ENCODE data around the gene HDAC5. TPM values are rescaled to one million over a fixed set of nuclear protein-coding genes. Genes with fewer than 3 reads are reported as not detected.

The HDAC5 gene
- total RNA-seq, 4 donors from 2014 or later, result 42.4 to 71.0 (median 48.4) TPM

DNA sequence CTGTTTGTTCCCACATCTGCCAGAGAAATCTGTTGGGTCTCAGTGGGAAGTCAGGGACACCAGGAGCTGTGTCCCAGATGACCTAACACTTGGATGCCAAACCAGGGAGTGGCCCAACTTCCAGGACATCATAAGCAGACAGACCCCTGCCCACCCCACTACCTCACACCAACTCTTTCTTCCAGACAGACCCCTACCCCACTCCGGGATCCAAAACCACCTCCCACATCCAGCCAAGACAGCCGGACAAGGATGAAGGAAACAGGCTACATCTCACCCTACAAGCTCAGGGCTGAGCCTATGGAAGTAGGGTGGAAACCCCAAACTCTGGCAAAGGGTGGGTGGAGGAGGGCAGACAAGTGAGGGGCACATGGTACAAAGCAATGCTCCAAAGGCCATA is 3.6 kb downstream of the HDAC5 start:
- peaks cover 0 to 43% (median 8%) of the 10 kb centered on the region in 4 donors for H3K4me1 ChIP-seq
- H3K27ac ChIP-seq, result no peak overlapping the region
- H3K27me3 ChIP-seq, result no peaks in the 10 kb centered on the region
- H3K36me3 ChIP-seq, result peaks cover 0 to 16% (median 0%) of the 10 kb centered on the region in 3 donors
- H3K4me3 ChIP-seq, result no peak overlapping the region
- DNase-seq, result no peak
- TF ChIP-seq POLR2A (IDR thresholded peaks at IDR 0.05), result no peak
- no peaks in the 10 kb centered on the region for H3K9me3 ChIP-seq

DNA sequence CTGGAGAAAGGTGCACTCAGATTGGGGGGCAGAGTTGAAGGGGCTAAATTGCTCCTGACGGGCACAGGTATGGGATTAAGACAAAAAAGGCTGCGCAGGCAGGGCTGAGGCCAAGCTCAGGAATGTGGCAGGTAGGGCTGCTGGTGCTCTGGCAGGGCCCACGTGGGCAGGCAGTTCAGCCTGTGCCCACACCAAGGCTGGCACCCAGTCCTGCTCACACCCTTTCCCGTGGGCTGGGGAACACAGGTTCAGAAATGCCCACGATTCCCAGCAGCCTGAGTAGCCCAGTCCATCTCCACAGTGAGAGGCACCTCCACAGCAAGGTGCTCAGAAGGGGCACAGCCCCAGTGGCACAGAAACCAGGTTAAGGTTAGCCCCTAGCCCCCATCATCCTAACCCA is 4.4 kb downstream of the HDAC5 start:
- peaks cover 0 to 20% (median 0%) of the 10 kb centered on the region in 3 donors for H3K36me3 ChIP-seq
- no peak for DNase-seq
- H3K4me3 ChIP-seq, result no peak overlapping the region
- H3K9me3 ChIP-seq, result no peaks in the 10 kb centered on the region
- TF ChIP-seq POLR2A (IDR thresholded peaks at IDR 0.05), result no peak
- peaks cover 0 to 36% (median 6%) of the 10 kb centered on the region in 4 donors for H3K4me1 ChIP-seq
- no peak overlapping the region for H3K27ac ChIP-seq
- H3K27me3 ChIP-seq, result no peaks in the 10 kb centered on the region

DNA sequence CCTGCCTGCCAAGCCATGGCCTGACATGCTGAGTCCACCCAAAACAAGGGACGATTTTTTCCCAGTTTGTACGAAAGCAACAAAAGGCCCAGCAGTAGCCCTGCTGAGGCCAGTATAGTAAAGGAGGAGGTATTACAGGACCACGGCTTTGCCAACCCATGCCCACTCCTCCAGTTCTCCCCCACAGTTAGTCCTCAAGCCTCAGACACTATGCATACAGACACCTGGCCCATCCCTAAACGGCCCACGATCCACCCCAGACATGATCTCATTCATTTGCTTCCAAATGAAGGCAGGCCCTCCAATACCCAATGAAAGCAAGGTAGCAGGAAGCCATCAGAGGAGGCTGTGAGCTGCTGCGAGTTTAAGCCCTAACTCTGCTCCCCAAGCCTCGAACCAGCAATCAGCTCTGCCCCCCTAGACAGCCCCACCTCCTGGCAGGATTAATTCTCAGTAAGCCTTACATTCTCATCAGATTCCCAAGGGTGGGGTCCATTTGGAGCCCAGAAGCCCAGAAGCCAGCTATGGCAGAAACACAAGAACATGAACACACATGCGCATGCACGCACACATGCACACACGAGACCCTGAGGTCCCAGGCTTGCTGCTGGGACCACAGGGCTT is 4.9 kb downstream of the HDAC5 start:
- H3K4me1 ChIP-seq, result peaks cover 0 to 35% (median 4%) of the 10 kb centered on the region in 4 donors
- no peaks in the 10 kb centered on the region for H3K27me3 ChIP-seq
- no peak overlapping the region for H3K4me3 ChIP-seq
- no peak overlapping the region for H3K27ac ChIP-seq
- H3K36me3 ChIP-seq, result peaks cover 0 to 22% (median 0%) of the 10 kb centered on the region in 3 donors
- H3K9me3 ChIP-seq, result no peaks in the 10 kb centered on the region
- no peak for TF ChIP-seq POLR2A (IDR thresholded peaks at IDR 0.05)
- TF ChIP-seq, protein P1, sequence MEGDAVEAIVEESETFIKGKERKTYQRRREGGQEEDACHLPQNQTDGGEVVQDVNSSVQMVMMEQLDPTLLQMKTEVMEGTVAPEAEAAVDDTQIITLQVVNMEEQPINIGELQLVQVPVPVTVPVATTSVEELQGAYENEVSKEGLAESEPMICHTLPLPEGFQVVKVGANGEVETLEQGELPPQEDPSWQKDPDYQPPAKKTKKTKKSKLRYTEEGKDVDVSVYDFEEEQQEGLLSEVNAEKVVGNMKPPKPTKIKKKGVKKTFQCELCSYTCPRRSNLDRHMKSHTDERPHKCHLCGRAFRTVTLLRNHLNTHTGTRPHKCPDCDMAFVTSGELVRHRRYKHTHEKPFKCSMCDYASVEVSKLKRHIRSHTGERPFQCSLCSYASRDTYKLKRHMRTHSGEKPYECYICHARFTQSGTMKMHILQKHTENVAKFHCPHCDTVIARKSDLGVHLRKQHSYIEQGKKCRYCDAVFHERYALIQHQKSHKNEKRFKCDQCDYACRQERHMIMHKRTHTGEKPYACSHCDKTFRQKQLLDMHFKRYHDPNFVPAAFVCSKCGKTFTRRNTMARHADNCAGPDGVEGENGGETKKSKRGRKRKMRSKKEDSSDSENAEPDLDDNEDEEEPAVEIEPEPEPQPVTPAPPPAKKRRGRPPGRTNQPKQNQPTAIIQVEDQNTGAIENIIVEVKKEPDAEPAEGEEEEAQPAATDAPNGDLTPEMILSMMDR (IDR thresholded peaks at IDR 0.05), result no peak
- no peak for DNase-seq

DNA sequence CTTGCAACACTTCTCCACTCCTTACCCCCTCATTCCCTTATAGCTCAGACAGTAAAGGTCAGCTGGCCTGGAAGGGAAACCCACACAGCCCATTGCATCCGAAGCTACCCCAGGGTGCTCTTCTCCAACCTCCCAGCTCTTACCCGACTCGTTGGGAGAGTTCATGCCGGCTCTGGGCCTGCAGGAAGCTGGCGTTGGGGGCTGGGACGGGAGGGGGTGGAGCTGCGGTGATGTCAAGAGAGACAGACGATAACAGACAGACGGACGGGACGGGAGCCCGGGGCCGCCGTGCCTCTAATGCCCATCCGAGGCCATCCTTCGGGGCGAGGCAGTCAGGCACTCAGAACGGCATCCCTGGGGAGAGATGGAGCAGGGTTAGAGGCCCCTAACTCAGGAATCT is 6.1 kb downstream of the HDAC5 start:
- Histone ChIP-seq H3K27ac (no peak overlapping the region), H3K4me1 (peaks cover 0 to 40% (median 5%) of the 10 kb centered on the region in 4 donors), H3K9me3 (no peaks in the 10 kb centered on the region), H3K36me3 (peaks cover 0 to 25% (median 0%) of the 10 kb centered on the region in 3 donors), H3K4me3 (no peak overlapping the region), H3K27me3 (no peaks in the 10 kb centered on the region)
- TF ChIP-seq, protein P1 (IDR thresholded peaks at IDR 0.05), result no peak
- no peak for TF ChIP-seq POLR2A (IDR thresholded peaks at IDR 0.05)
- DNase-seq, result no peak

DNA sequence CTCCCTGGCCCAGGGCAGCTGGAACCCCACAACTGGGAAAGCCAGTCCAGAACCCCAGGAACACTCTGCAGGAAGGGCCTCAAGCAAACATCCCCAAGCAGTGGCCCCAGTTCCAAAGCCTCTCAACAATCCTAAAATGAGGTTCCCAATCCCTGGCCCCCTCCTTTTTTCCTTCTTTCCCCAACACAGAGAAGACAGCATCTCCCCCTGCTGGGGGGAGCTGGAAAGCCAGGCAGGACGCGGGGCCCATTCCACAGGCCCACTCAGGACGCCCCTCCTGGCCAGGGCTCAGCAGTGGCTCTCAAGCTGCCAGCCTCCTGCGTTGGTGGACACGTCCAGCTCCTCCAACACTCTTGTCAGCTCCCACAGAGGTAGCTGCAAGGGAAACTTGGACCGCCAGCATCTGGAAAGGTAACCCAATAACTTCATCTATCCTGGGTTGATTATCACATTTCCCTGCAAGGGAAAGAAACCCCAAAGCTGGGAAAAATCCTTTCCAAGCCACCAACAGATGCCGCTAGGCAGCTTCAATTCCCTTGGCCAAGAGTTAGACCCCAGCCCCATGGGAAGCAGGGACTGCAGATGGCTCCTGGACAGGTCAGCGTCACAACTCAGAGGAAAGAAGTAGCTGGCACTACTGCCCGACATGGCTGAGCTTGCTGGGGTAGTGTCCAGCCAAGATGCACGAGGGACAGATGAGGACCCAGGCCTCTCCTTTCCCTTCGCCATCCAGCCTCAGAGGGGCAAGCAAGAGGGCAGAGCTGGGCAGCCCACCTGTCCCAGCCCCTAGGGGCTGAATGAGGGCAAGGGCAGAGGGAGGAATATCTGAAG is 7.6 kb downstream of the HDAC5 start:
- DNase-seq, result no peak
- Histone ChIP-seq H3K27me3 (no peaks in the 10 kb centered on the region), H3K4me3 (no peak overlapping the region), H3K36me3 (peaks cover 0 to 25% (median 0%) of the 10 kb centered on the region in 3 donors), H3K27ac (no peak overlapping the region), H3K4me1 (peaks cover 2 to 40% (median 14%) of the 10 kb centered on the region in 4 donors), H3K9me3 (no peaks in the 10 kb centered on the region)
- TF ChIP-seq, protein P1 (IDR thresholded peaks at IDR 0.05), result peak; percentile 23 to 54 (median 41)
- TF ChIP-seq POLR2A (IDR thresholded peaks at IDR 0.05), result no peak

DNA sequence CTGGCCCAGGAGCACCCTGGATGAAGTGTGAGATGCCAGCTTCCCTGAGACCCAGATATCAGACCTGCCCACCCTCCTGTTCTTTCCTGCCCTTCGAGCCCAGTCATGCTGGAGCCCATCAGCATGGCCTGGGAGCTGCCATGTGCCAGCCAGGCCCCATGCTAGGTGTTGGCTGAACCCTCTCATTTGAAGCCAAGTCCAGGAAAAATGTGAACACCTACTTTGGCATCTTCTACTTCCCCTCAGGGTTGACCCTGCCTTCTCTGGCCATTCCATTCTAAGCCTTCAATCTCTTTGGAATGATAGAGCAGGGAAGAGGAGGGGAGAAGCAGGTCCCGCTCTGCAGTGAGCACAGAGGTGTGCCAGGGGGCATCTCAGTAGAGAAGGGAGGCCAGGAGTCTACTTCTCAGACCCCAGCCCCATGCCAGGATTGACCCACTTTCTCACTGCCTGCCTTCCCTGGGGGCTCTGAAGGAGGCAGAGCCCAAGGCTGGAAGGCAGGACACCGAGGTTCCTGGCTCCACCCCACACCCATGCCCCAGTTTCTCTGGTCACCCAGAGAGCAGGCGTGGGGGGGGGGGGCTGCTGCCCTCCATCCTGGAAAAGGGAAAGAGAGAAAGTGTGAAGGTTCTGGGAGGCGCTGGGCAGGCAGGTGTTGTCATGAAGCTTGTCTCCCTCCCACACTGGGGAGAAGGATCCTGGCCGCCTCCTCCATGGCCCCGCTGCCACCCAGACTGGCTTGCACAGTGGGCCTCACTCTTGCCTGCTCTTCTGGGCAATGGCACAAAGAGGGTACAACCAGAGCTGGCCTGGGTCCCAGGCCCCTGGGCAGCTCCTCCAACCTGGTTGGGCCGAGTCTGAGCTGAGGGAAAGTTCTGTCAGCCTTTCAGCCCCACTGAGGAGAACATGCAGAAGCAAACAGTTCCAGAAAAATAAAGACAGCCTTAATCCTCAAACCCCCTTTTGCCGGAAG is 9.3 kb downstream of the HDAC5 start:
- Histone ChIP-seq H3K27ac (no peak overlapping the region), H3K4me3 (no peak overlapping the region), H3K27me3 (no peaks in the 10 kb centered on the region), H3K9me3 (no peaks in the 10 kb centered on the region), H3K4me1 (peaks cover 9 to 47% (median 21%) of the 10 kb centered on the region in 4 donors), H3K36me3 (peaks cover 0 to 25% (median 0%) of the 10 kb centered on the region in 3 donors)
- DNase-seq, result no peak
- TF ChIP-seq, protein P1 (IDR thresholded peaks at IDR 0.05), result no peak
- TF ChIP-seq POLR2A (IDR thresholded peaks at IDR 0.05), result no peak
